Superior temporal gyrus (tissue), 1 donor: ENCODE measurements around the gene TADA3.

ENCODE experiments used
- DNase-seq: peaks from one replicate; pipeline ENCODE4 v3.0.0-alpha.2; 2016; ENCODE audit errors: extremely low spot score

Gene TADA3

GRCh38 chr3:9809615-9810432 lies 17.6 kb upstream of the TADA3 start, which contains the start of gene TTLL3:
TSS of gene TTLL3 (plus strand) at chr3:9810262. CDS start at chr3:9810662, 400 bp downstream.
- peak; percentile 65 for DNase-seq

GRCh38 chr3:9809239-9809614 lies 17.0 kb upstream of the TADA3 start:
- no peak for DNase-seq

GRCh38 chr3:9808345-9809037 lies 16.2 kb upstream of the TADA3 start:
- no peak for DNase-seq

- DNase-seq = no peak
Measured at GRCh38 chr3:9807981-9808344, 15.7 kb upstream of the TADA3 start.

GRCh38 chr3:9806688-9807589 lies 14.7 kb upstream of the TADA3 start:
- DNase-seq = no peak

GRCh38 chr3:9806137-9806536 lies 13.9 kb upstream of the TADA3 start:
- DNase-seq = no peak

- no peak for DNase-seq
Measured at GRCh38 chr3:9804996-9805395, 12.7 kb upstream of the TADA3 start.

- peak; percentile 56 for DNase-seq
Measured at GRCh38 chr3:9803494-9803893, 11.2 kb upstream of the TADA3 start.

GRCh38 chr3:9800529-9800928 lies 8.3 kb upstream of the TADA3 start:
- no peak for DNase-seq

GRCh38 chr3:9797196-9797945 lies 5.1 kb upstream of the TADA3 start:
- no peak for DNase-seq

- no peak for DNase-seq
Measured at GRCh38 chr3:9795207-9795606, 2.9 kb upstream of the TADA3 start.

GRCh38 chr3:9794400-9794799 lies 2.1 kb upstream of the TADA3 start:
- DNase-seq = no peak

- peak; percentile 15 for DNase-seq
Measured at GRCh38 chr3:9793161-9793781, 998 bp upstream of the TADA3 start.

GRCh38 chr3:9791790-9792404 lies 376 bp downstream of the TADA3 start:
- DNase-seq = no peak

GRCh38 chr3:9791127-9791526 lies 1.1 kb downstream of the TADA3 start:
- no peak for DNase-seq

- DNase-seq = no peak
Measured at GRCh38 chr3:9787714-9788113, 4.6 kb downstream of the TADA3 start.

GRCh38 chr3:9786825-9787669 lies 5.2 kb downstream of the TADA3 start:
- DNase-seq = no peak

GRCh38 chr3:9786209-9786739 lies 6.0 kb downstream of the TADA3 start:
- DNase-seq = no peak

- no peak for DNase-seq
Measured at GRCh38 chr3:9785602-9786001, 6.7 kb downstream of the TADA3 start.
